Measurements from ENCODE around the gene LOXL1. TPM values are rescaled to one million over a fixed set of nuclear protein-coding genes. Genes with fewer than 3 reads are reported as not detected.

The LOXL1 gene
- total and polyA plus RNA-seq, 9 of the 15 experiments (the other 6 are each of a cell fraction or from before 2014, with no cell fraction given) = 0.14 TPM; not detected in 8

- FAIRE-seq (no peak), DNase-seq (ENCODE audit: extremely low read depth in 1 of 4, low spot score in 3 of 4) (no peak), ATAC-seq (no peak)
- in situ Hi-C loops (cut with MboI) (loop anchor here (25.0 kb wide), 1 partner anchor 1319 kb away; the partner anchor contains the start of gene GOLGA6D), intact Hi-C loops (cut with micrococcal nuclease) (no loop called here)
- H2AFZ ChIP-seq (ENCODE audit: low read depth, low read length) = no peak overlapping the region
- POLR2A ChIA-PET = no interaction called here
- no peaks in the 10 kb centered on the region for H3K79me2 ChIP-seq (ENCODE audit: control insufficient read depth, insufficient read depth, low read length)
- no peak overlapping the region for H3K4me2 ChIP-seq (ENCODE audit: insufficient read depth, low read length)
- no peak overlapping the region for H3K27ac ChIP-seq (ENCODE audit: extremely low read depth, low read depth, low read length)
- H3K9me1 ChIP-seq (ENCODE audit: control insufficient read depth, insufficient read depth, low read length) = no peaks in the 10 kb centered on the region
- CTCF ChIA-PET (ENCODE audit: low intra/inter-chr PET ratio) = interaction anchor here (0.6 to 1.0 kb wide), 2 partner anchors 143 to 353 kb away, joined by 3 read pairs; no protein-coding TSS in a partner anchor
- H4K20me1 ChIP-seq (replicated peaks; ENCODE audit: control insufficient read depth, insufficient read depth, low read length) = no peaks in the 10 kb centered on the region; the same call in 1 of the 2 replicates
- no peaks in the 10 kb centered on the region for H3K9me3 ChIP-seq (replicated peaks; ENCODE audit: control insufficient read depth, insufficient read depth, low read depth, low read length)
- H3K27me3 ChIP-seq (ENCODE audit: control insufficient read depth in 2 of 2, insufficient read depth in 2 of 2, low read length in 2 of 2) = peaks cover 3 to 15% of the 10 kb centered on the region in 2 experiments; a peak in 4 of 5 replicates
- BruUV-seq (replicated peaks) = no TSS peak
- WGBS (ENCODE audit: insufficient coverage, low coverage, missing lambda C conversion rate) = 9% methylated on average over 3 of the region's 3 CpGs
- no peak overlapping the region for H3K4me3 ChIP-seq
- TF ChIP-seq KLF16 (IDR thresholded peaks at IDR 0.05) (no peak), TOE1 (IDR thresholded peaks at IDR 0.05; ENCODE audit: borderline replicate concordance) (no peak), TOE1 (CRISPR knock-in tag; IDR thresholded peaks at IDR 0.05; ENCODE audit: borderline replicate concordance, low read depth) (no peak)
- H3K36me3 ChIP-seq (ENCODE audit: control insufficient read depth, insufficient read depth, low read length) = no peaks in the 10 kb centered on the region
- H3K9ac ChIP-seq (ENCODE audit: insufficient read depth in 1 of 2, low read depth in 2 of 2, low read length in 2 of 2) = no peak overlapping the region
- H3K4me1 ChIP-seq (replicated peaks in 1 of 2; ENCODE audit: control insufficient read depth in 2 of 2, insufficient read depth in 2 of 2, low read length in 2 of 2) = peaks cover 0 to 13% of the 10 kb centered on the region in 2 experiments; a peak in 2 of 5 replicates
Measured at GRCh38 chr15:73968461-73968860, 42.2 kb downstream of the LOXL1 start.

GRCh38 chr15:73969151-73969759 lies 43.0 kb downstream of the LOXL1 start:
- Histone ChIP-seq H3K9ac (ENCODE audit: insufficient read depth in 1 of 2, low read depth in 2 of 2, low read length in 2 of 2) (no peak overlapping the region), H3K9me1 (ENCODE audit: control insufficient read depth, insufficient read depth, low read length) (no peaks in the 10 kb centered on the region), H3K27me3 (ENCODE audit: control insufficient read depth in 2 of 2, insufficient read depth in 2 of 2, low read length in 2 of 2) (peaks cover 0 to 15% of the 10 kb centered on the region in 2 experiments; a peak in 2 of 5 replicates), H3K79me2 (ENCODE audit: control insufficient read depth, insufficient read depth, low read length) (no peaks in the 10 kb centered on the region), H4K20me1 (replicated peaks; ENCODE audit: control insufficient read depth, insufficient read depth, low read length) (no peaks in the 10 kb centered on the region; the same call in 1 of the 2 replicates), H3K4me2 (ENCODE audit: insufficient read depth, low read length) (no peak overlapping the region), H2AFZ (ENCODE audit: low read depth, low read length) (no peak overlapping the region), H3K4me1 (replicated peaks in 1 of 2; ENCODE audit: control insufficient read depth in 2 of 2, insufficient read depth in 2 of 2, low read length in 2 of 2) (peaks cover 0 to 17% of the 10 kb centered on the region in 2 experiments; a peak in 2 of 5 replicates), H3K36me3 (ENCODE audit: control insufficient read depth, insufficient read depth, low read length) (no peaks in the 10 kb centered on the region), H3K9me3 (replicated peaks; ENCODE audit: control insufficient read depth, insufficient read depth, low read depth, low read length) (no peaks in the 10 kb centered on the region), H3K27ac (ENCODE audit: extremely low read depth, low read depth, low read length) (no peak overlapping the region), H3K4me3 (no peak overlapping the region)
- no TSS peak for BruUV-seq (replicated peaks)
- CTCF ChIA-PET (ENCODE audit: low intra/inter-chr PET ratio) = interaction anchor here (0.6 to 1.0 kb wide), 2 partner anchors 352 to 354 kb away, joined by 3 read pairs; no protein-coding TSS in a partner anchor
- 4% methylated on average over 6 of the region's 6 CpGs for WGBS (ENCODE audit: insufficient coverage, low coverage, missing lambda C conversion rate)
- POLR2A ChIA-PET = interaction anchor here (1.0 kb wide), 1 partner anchor 9 kb away, joined by 4 read pairs; no protein-coding TSS in a partner anchor
- no peak for FAIRE-seq
- intact Hi-C loops (cut with micrococcal nuclease) = no loop called here
- no peak for ATAC-seq
- in situ Hi-C loops (cut with MboI) = loop anchor here (25.0 kb wide), 1 partner anchor 1318 kb away; the partner anchor contains the start of gene GOLGA6D
- no peak for DNase-seq (ENCODE audit: extremely low read depth in 1 of 4, low spot score in 3 of 4)
- no peak for TF ChIP-seq SRSF1 (IDR thresholded peaks at IDR 0.05; ENCODE audit: low read depth, low read length)
- TF ChIP-seq PURB (CRISPR knock-in tag; IDR thresholded peaks at IDR 0.05; ENCODE audit: low read depth) = no peak
- no peak for TF ChIP-seq KAT7 (CRISPR knock-in tag; IDR thresholded peaks at IDR 0.05; ENCODE audit: borderline replicate concordance)
- TF ChIP-seq THRAP3 (IDR thresholded peaks at IDR 0.05; ENCODE audit: borderline replicate concordance) = no peak
- TF ChIP-seq ARID3B (CRISPR knock-in tag; IDR thresholded peaks at IDR 0.05; ENCODE audit: borderline replicate concordance) = no peak
- no peak for TF ChIP-seq STAT5B (CRISPR knock-in tag; IDR thresholded peaks at IDR 0.05)
- no peak for TF ChIP-seq CBX5 (IDR thresholded peaks at IDR 0.05; ENCODE audit: borderline replicate concordance, low read depth)
- no peak for TF ChIP-seq NR2C2 (CRISPR knock-in tag; IDR thresholded peaks at IDR 0.05)
- no peak for TF ChIP-seq NR2C2 (tag; IDR thresholded peaks at IDR 0.05)
- TF ChIP-seq ZNF277 (CRISPR knock-in tag; IDR thresholded peaks at IDR 0.05; ENCODE audit: borderline replicate concordance) = no peak

Measured in K562 (cell line).